Smooth muscle cell (in vitro differentiated cells): Measurements from ENCODE around the gene WDR13. TPM values are rescaled to one million over a fixed set of nuclear protein-coding genes. Genes with fewer than 3 reads are reported as not detected.

ENCODE experiments used
- DNase-seq: peaks from one replicate; lab custom pipeline; 2025; ENCODE audit not compliant: unreplicated experiment; lab: John Stamatoyannopoulos, UW
- H2AFZ ChIP-seq: fragments of 200-600 bp; sonication (generic); 2 replicates; pipeline ENCODE4 v1.6.0; 2016; ENCODE audit warnings: antibody characterized with exemption, low read depth, mild to moderate bottlenecking
- H3F3A ChIP-seq: fragments of 200-600 bp; sonication (generic); 2 replicates; pipeline ENCODE4 v1.6.0; 2017; ENCODE audit warnings: antibody characterized with exemption, low read depth
- H3K27ac ChIP-seq: fragments of 200-600 bp; sonication (generic); 2 replicates; pipeline ENCODE4 v1.5.1; 2016; ENCODE audit warnings: low read depth, mild to moderate bottlenecking
- H3K27me3 ChIP-seq: fragments of 200-600 bp; sonication (generic); 2 replicates; pipeline ENCODE4 v1.6.1; 2016; ENCODE audit warnings: low read depth, mild to moderate bottlenecking
- H3K36me3 ChIP-seq: fragments of 200-600 bp; sonication (generic); 2 replicates; pipeline ENCODE4 v1.5.1; 2016; ENCODE audit warnings: low read depth
- H3K4me1 ChIP-seq: fragments of 200-600 bp; sonication (generic); 2 replicates; pipeline ENCODE4 v1.5.1; 2016; ENCODE audit warnings: low read depth
- H3K4me2 ChIP-seq: fragments of 200-600 bp; sonication (generic); 2 replicates; pipeline ENCODE4 v1.6.0; 2016; ENCODE audit warnings: mild to moderate bottlenecking
- H3K4me3 ChIP-seq: fragments of 200-600 bp; sonication (generic); 2 replicates; pipeline ENCODE4 v1.5.1; 2016; ENCODE audit warnings: mild to moderate bottlenecking
- H3K79me2 ChIP-seq: fragments of 200-600 bp; sonication (generic); 2 replicates; pipeline ENCODE4 v1.6.0; 2016; ENCODE audit warnings: low read depth, mild to moderate bottlenecking
- H3K9ac ChIP-seq: fragments of 200-600 bp; sonication (generic); 2 replicates; pipeline ENCODE4 v1.6.0; 2016; ENCODE audit warnings: low read depth
- H3K9me3 ChIP-seq: fragments of 200-600 bp; sonication (generic); replicated peaks from 2 replicates; pipeline ENCODE4 v1.5.1; 2016; ENCODE audit warnings: low read depth
- H4K20me1 ChIP-seq: fragments of 200-600 bp; sonication (generic); 2 replicates; pipeline ENCODE4 v1.6.0; 2016; ENCODE audit warnings: low read depth
- CTCF ChIP-seq: fragments of 200-600 bp; sonication (generic); IDR thresholded peaks from 2 replicates; pipeline ENCODE4 v1.5.1; 2017; ENCODE audit warnings: borderline replicate concordance, mild to moderate bottlenecking, antibody characterized with exemption; ENCODE audit not compliant: insufficient read depth, poor library complexity, severe bottlenecking
- WGBS: methylation state at CpG from one replicate; pipeline ENCODE4 v1.1.7; 2016; ENCODE audit warnings: low lambda C conversion rate; 5-methylcytosine and 5-hydroxymethylcytosine counted together
- polyA plus RNA-seq: library from polyadenylated mRNA; unstranded; fragments of >200 nt; fragmentation: Nextera tagmentation; extraction: Ambion mirVana; gene quantifications from 2 replicates; pipeline ENCODE4 v1.2.1, GENCODE V29; 2016
- total RNA-seq: library from RNA; depleted of rRNA; stranded (reverse); fragments of >200 nt; gene quantifications from 2 replicates; pipeline ENCODE4 v1.2.3, GENCODE V29; 2014

WDR13 gene
- total and polyA plus RNA-seq, 2 experiments from 2014 or later, result 46.9 to 133 TPM

- peak overlapping the region; percentile 59 for H3K4me3 ChIP-seq
- WGBS, result 66% methylated on average over 19 of the region's 19 CpGs
- peaks cover 16% of the 10 kb centered on the region for H4K20me1 ChIP-seq
- H3K4me2 ChIP-seq, result peak overlapping the region; percentile 96
- no peak for TF ChIP-seq CTCF
- peak overlapping the region; percentile 95 for H3K9ac ChIP-seq
- H3K36me3 ChIP-seq, result no peaks in the 10 kb centered on the region
- H3K79me2 ChIP-seq, result peaks cover 24% of the 10 kb centered on the region
- H2AFZ ChIP-seq, result no peak overlapping the region
- peak overlapping the region; percentile 95 for H3K27ac ChIP-seq
- peaks cover 8% of the 10 kb centered on the region for H3K4me1 ChIP-seq
- H3K9me3 ChIP-seq, result no peaks in the 10 kb centered on the region
- no peaks in the 10 kb centered on the region for H3K27me3 ChIP-seq
- no peak for DNase-seq
- no peaks in the 10 kb centered on the region for H3F3A ChIP-seq
Observed at GRCh38 chrX:48573690-48574269, 23.5 kb upstream of the WDR13 start.

GRCh38 chrX:48574270-48575266, 22.7 kb upstream of the WDR13 start, which contains the start of gene RBM3:
TSS of gene RBM3 (plus strand) at chrX:48574484. CDS start at chrX:48575181, 697 bp downstream.
- Histone ChIP-seq H4K20me1 (peaks cover 16% of the 10 kb centered on the region), H3K4me1 (peaks cover 8% of the 10 kb centered on the region), H3K27ac (peak within 1 kb of the TSS; percentile 95), H3K27me3 (no peaks in the 10 kb centered on the region), H2AFZ (peak within 1 kb of the TSS; percentile 17), H3K4me3 (peak within 1 kb of the TSS; percentile 59), H3K9ac (peak within 1 kb of the TSS; percentile 95), H3F3A (no peaks in the 10 kb centered on the region), H3K36me3 (no peaks in the 10 kb centered on the region), H3K9me3 (no peaks in the 10 kb centered on the region), H3K79me2 (peaks cover 24% of the 10 kb centered on the region), H3K4me2 (peak within 1 kb of the TSS; percentile 96)
- peak; percentile 5 for TF ChIP-seq CTCF
- WGBS, result 22% methylated on average over 70 of the region's 71 CpGs
- peak; percentile 62 for DNase-seq

- no peaks in the 10 kb centered on the region for H3K27me3 ChIP-seq
- peaks cover 24% of the 10 kb centered on the region for H3K79me2 ChIP-seq
- 79% methylated on average over 13 of the region's 13 CpGs for WGBS
- no peak for DNase-seq
- peak overlapping the region; percentile 95 for H3K9ac ChIP-seq
- no peaks in the 10 kb centered on the region for H3F3A ChIP-seq
- no peak overlapping the region for H2AFZ ChIP-seq
- H3K36me3 ChIP-seq, result no peaks in the 10 kb centered on the region
- H3K4me2 ChIP-seq, result peak overlapping the region; percentile 96
- H3K27ac ChIP-seq, result peak overlapping the region; percentile 95
- H3K4me3 ChIP-seq, result peak overlapping the region; percentile 59
- H4K20me1 ChIP-seq, result peaks cover 16% of the 10 kb centered on the region
- TF ChIP-seq CTCF, result no peak
- no peaks in the 10 kb centered on the region for H3K9me3 ChIP-seq
- peaks cover 8% of the 10 kb centered on the region for H3K4me1 ChIP-seq
Observed at GRCh38 chrX:48575642-48576041, 21.6 kb upstream of the WDR13 start.
